ENCODE measurements around the gene NHSL1.

Gene NHSL1

DNA sequence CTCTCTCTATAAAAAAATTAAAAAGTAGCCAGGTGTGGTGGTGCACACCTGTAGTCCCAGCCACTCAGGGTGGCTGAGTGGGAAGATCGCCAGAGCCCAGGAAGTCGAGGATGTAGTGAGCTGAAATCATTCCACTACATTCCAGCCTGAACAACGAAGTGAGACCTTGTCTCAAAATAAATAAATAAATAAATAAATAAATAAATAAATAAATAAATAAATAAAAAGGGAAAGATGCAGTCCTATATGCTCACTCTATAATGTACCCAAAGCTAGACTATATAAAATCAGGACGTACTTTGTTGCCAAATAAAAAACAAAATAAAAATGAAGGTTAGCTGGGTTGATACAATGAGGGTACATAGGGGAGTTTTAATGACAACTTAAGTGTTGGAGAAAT is 26.1 kb upstream of the NHSL1 start:
- DNase-seq (ENCODE audit: low spot score) = no peak
- TF ChIP-seq, protein P1, sequence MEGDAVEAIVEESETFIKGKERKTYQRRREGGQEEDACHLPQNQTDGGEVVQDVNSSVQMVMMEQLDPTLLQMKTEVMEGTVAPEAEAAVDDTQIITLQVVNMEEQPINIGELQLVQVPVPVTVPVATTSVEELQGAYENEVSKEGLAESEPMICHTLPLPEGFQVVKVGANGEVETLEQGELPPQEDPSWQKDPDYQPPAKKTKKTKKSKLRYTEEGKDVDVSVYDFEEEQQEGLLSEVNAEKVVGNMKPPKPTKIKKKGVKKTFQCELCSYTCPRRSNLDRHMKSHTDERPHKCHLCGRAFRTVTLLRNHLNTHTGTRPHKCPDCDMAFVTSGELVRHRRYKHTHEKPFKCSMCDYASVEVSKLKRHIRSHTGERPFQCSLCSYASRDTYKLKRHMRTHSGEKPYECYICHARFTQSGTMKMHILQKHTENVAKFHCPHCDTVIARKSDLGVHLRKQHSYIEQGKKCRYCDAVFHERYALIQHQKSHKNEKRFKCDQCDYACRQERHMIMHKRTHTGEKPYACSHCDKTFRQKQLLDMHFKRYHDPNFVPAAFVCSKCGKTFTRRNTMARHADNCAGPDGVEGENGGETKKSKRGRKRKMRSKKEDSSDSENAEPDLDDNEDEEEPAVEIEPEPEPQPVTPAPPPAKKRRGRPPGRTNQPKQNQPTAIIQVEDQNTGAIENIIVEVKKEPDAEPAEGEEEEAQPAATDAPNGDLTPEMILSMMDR (IDR thresholded peaks at IDR 0.05; ENCODE audit: extremely low read depth, insufficient read depth, missing control alignments) = no peak
- in situ Hi-C loops (cut with MboI; ENCODE audit: low pct_unique_long_range_greater_than_20kb, low sequenced_read_pairs, unreplicated experiment) = no loop called here

DNA sequence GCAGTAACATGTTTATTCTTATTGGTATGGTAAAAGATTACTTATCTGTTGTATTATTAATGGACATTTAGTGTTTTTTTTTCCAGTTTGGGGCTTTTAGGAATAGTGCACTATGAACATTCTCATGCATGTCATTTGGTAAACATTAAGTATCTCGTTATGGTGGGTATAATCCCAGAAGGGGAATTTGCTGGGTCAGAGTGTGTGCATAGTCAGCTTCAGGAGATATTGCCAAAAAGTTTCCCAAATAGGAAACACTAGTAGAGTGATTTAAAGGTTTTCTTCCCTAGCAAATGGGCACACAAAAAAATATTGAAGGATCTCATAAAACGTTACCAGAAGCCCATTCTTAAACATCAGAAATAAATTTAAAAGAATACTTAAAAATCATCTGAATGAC is 25.2 kb upstream of the NHSL1 start:
- TF ChIP-seq, protein P1 (IDR thresholded peaks at IDR 0.05; ENCODE audit: extremely low read depth, insufficient read depth, missing control alignments) = no peak
- no peak for DNase-seq (ENCODE audit: low spot score)
- in situ Hi-C loops (cut with MboI; ENCODE audit: low pct_unique_long_range_greater_than_20kb, low sequenced_read_pairs, unreplicated experiment) = no loop called here

DNA sequence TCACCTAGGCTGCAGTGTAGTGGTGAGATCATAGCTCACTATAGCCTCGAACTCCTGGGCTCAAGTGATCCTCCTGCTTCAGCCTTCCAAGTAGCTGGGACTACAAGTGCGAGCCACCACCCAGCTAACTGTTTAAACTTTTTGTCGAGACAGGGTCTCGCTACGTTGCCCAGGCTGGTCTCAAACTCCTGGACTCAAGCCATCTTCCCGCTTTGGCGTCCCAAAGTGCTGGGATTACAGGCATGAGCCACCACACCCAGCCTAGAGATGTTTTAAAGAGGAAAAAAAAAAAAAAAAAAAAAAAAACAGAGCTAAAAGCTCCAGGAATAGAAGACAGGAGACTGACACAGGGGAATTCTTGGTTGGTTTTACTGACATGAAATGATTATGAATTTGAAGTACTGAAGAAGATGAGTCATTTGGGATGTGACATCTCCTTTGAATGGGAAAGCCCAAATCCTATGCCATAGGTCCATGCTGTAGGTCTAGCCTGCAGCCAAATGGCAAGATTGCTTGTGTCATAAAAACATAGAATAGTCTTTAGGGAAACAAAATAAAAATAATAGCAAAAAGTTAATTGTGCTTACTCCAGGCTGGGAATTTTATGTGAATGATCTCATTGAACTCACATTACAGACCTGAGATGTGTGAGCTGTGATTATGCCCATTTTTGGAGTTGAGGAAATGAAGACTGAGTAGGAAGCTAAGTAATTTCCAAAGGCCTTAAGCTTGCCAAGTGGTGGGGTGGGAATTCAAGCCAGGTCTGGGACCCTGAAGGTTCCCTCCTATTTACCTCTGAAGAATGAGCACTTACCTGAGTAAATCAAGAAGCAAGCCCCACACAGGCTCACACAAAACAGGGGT is 24.3 kb upstream of the NHSL1 start:
- in situ Hi-C loops (cut with MboI; ENCODE audit: low pct_unique_long_range_greater_than_20kb, low sequenced_read_pairs, unreplicated experiment) = no loop called here
- TF ChIP-seq, protein P1 (IDR thresholded peaks at IDR 0.05; ENCODE audit: extremely low read depth, insufficient read depth, missing control alignments) = no peak
- no peak for DNase-seq (ENCODE audit: low spot score)

DNA sequence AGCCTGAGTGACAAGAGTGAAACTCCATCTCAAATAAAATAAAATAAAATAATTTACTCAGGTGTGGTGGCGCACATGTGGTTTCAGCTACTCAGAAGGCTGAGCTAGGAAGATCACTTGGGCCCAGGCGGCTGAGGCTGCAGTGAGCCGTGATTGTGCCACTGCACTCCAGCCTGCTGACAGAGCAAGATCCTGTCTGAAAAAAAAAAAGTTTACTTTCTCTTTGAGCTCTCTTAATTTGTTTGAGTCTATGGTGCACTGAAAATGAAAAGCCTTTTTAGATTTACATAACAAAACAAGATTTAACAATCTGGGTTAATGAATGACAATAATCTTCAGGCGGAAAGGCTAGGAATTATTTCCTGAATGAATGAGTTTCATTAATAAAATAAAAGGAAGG is 23.3 kb upstream of the NHSL1 start:
- in situ Hi-C loops (cut with MboI; ENCODE audit: low pct_unique_long_range_greater_than_20kb, low sequenced_read_pairs, unreplicated experiment) = no loop called here
- DNase-seq (ENCODE audit: low spot score) = no peak
- TF ChIP-seq, protein P1 (IDR thresholded peaks at IDR 0.05; ENCODE audit: extremely low read depth, insufficient read depth, missing control alignments) = no peak

DNA sequence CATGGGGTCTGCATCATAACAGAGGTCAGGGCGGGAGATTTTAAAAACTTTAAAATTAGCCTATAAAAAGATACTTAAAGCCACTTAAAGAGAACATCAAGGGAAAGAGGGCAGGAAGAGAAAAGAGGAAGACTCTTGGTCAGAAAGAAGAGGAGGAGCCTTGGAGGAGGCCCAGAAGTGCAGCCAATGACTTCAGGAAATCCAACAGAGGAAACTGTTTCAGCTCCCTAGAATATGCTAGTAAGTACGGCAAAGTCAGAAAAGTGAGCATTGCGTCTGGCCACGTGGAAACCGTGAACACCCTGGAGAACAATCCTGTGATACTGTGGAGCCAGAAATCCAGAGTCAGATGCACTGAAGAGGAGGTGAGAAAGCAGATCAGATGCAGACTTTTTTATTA is 22.5 kb upstream of the NHSL1 start:
- DNase-seq (ENCODE audit: low spot score) = no peak
- TF ChIP-seq, protein P1 (IDR thresholded peaks at IDR 0.05; ENCODE audit: extremely low read depth, insufficient read depth, missing control alignments) = no peak
- in situ Hi-C loops (cut with MboI; ENCODE audit: low pct_unique_long_range_greater_than_20kb, low sequenced_read_pairs, unreplicated experiment) = no loop called here

DNA sequence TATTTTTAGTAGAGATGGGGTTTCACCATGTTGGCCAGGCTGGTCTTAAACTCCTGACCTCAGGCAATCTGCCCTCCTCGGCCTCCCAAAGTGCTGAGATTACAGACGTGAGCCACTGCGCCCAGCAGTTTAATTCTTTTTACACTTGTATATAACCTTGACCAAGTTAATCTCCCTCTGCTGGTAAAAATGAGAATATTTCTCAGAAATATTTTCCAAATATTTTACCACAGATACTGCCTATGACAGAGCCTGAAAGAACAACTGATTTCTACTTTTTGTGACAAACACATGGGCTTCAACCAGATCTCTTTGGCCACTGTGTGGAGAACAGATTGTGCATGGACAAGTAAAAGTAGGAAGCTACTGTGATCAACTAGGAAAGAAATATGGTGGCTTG is 21.2 kb upstream of the NHSL1 start:
- DNase-seq (ENCODE audit: low spot score) = no peak
- in situ Hi-C loops (cut with MboI; ENCODE audit: low pct_unique_long_range_greater_than_20kb, low sequenced_read_pairs, unreplicated experiment) = no loop called here
- TF ChIP-seq, protein P1 (IDR thresholded peaks at IDR 0.05; ENCODE audit: extremely low read depth, insufficient read depth, missing control alignments) = peak; percentile 14

Measured in GM13977 (cell line).